Measurements from ENCODE around the gene HMOX2. TPM values are rescaled to one million over a fixed set of nuclear protein-coding genes. Genes with fewer than 3 reads are reported as not detected.

Gene HMOX2
- total RNA-seq, 4 donors from 2014 or later: 21.7 to 30.0 (median 28.4) TPM

GRCh38 chr16:4524571-4524970, 48.4 kb downstream of the HMOX2 start:
- Histone ChIP-seq H3K9me3 (no peaks in the 10 kb centered on the region), H3K27me3 (no peaks in the 10 kb centered on the region), H3K4me3 (no peak overlapping the region), H3K36me3 (no peaks in the 10 kb centered on the region), H3K4me1 (peaks cover 43 to 72% of the 10 kb centered on the region in 2 donors), H3K27ac (peak overlapping the region in 3 of 4 donors; percentile 39 to 71 (median 64))
- intact Hi-C loops (cut with DNase I; ENCODE audit: low total_unique reads) (no loop called here), in situ Hi-C loops (cut with MboI; ENCODE audit: low sequenced_read_pairs in 4 of 4) (loop anchor here in 1 of 4 donors (25.0 kb wide), 1 partner anchor 88 kb away; the partner anchor contains the start of genes MGRN1 and UBALD1)
- ATAC-seq (no peak), DNase-seq (no peak)
- TF ChIP-seq CTCF (IDR thresholded peaks at IDR 0.05 in 4 of 5, conservative IDR thresholded peaks at IDR 0.05 in 1 of 5) (no peak), POLR2A (IDR thresholded peaks at IDR 0.05) (no peak)

GRCh38 chr16:4525069-4525468, 48.9 kb downstream of the HMOX2 start:
- in situ Hi-C loops (cut with MboI; ENCODE audit: low sequenced_read_pairs in 4 of 4) (no loop called here), intact Hi-C loops (cut with DNase I; ENCODE audit: low total_unique reads) (no loop called here)
- TF ChIP-seq CTCF (IDR thresholded peaks at IDR 0.05 in 4 of 5, conservative IDR thresholded peaks at IDR 0.05 in 1 of 5) (no peak), POLR2A (IDR thresholded peaks at IDR 0.05) (no peak)
- H3K9me3 ChIP-seq: no peaks in the 10 kb centered on the region
- H3K4me1 ChIP-seq: peaks cover 47 to 73% of the 10 kb centered on the region in 2 donors
- ATAC-seq (peak; percentile 26 to 44), DNase-seq (peak in 1 of 2 donors; percentile 53)
- H3K27me3 ChIP-seq: no peaks in the 10 kb centered on the region
- no peak overlapping the region for H3K4me3 ChIP-seq
- peak overlapping the region; percentile 5 to 71 (median 52) for H3K27ac ChIP-seq
- H3K36me3 ChIP-seq: no peaks in the 10 kb centered on the region

- Histone ChIP-seq H3K4me3 (no peak overlapping the region), H3K27me3 (no peaks in the 10 kb centered on the region), H3K27ac (peak overlapping the region; percentile 5 to 71 (median 52)), H3K9me3 (no peaks in the 10 kb centered on the region), H3K4me1 (peaks cover 47 to 67% of the 10 kb centered on the region in 2 donors), H3K36me3 (no peaks in the 10 kb centered on the region)
- DNase-seq (no peak), ATAC-seq (peak in 1 of 2 donors; percentile 20)
- intact Hi-C loops (cut with DNase I; ENCODE audit: low total_unique reads): no loop called here
- in situ Hi-C loops (cut with MboI; ENCODE audit: low sequenced_read_pairs in 4 of 4): no loop called here
- TF ChIP-seq POLR2A (IDR thresholded peaks at IDR 0.05) (no peak), CTCF (IDR thresholded peaks at IDR 0.05 in 4 of 5, conservative IDR thresholded peaks at IDR 0.05 in 1 of 5) (no peak)
These were observed 49.6 kb downstream of the HMOX2 start for GRCh38 chr16:4525634-4526277.

GRCh38 chr16:4529085-4530060, 53.2 kb downstream of the HMOX2 start:
- Histone ChIP-seq H3K4me3 (no peak overlapping the region), H3K27ac (peak overlapping the region; percentile 50 to 79 (median 64)), H3K27me3 (no peaks in the 10 kb centered on the region), H3K4me1 (peaks cover 29 to 37% of the 10 kb centered on the region in 2 donors), H3K9me3 (no peaks in the 10 kb centered on the region), H3K36me3 (no peaks in the 10 kb centered on the region)
- in situ Hi-C loops (cut with MboI; ENCODE audit: low sequenced_read_pairs in 4 of 4): no loop called here
- no peak for DNase-seq
- ATAC-seq: peak; percentile 51 to 63
- intact Hi-C loops (cut with DNase I; ENCODE audit: low total_unique reads): no loop called here
- no peak for TF ChIP-seq CTCF (IDR thresholded peaks at IDR 0.05 in 4 of 5, conservative IDR thresholded peaks at IDR 0.05 in 1 of 5)
- no peak for TF ChIP-seq POLR2A (IDR thresholded peaks at IDR 0.05)
